LNCaP clone FGC (cell line): Measurements from ENCODE around the gene ZFP92.
"Not testable (repeated sequence)": the region's sequence is repeated elsewhere in the genome, so short reads cannot be mapped to it uniquely, and the experiment has no call there.

Experiments
- DNase-seq: peaks from one replicate; pipeline ENCODE4 v3.0.0-alpha.2; 2011; ENCODE audit warnings: low read depth
- H3K4me3 ChIP-seq: 2 replicates; pipeline ENCODE4 v1.5.1; 2011; ENCODE audit warnings: mild to moderate bottlenecking, low read depth, low read length, control low read depth
- TF ChIP-seq, protein P1 (sequence below): IDR thresholded peaks from 2 replicates; pipeline ENCODE4 v1.5.1; 2012; ENCODE audit warnings: mild to moderate bottlenecking; ENCODE audit not compliant: control insufficient read depth, insufficient read depth; ENCODE audit errors: extremely low read depth

Gene ZFP92

DNA sequence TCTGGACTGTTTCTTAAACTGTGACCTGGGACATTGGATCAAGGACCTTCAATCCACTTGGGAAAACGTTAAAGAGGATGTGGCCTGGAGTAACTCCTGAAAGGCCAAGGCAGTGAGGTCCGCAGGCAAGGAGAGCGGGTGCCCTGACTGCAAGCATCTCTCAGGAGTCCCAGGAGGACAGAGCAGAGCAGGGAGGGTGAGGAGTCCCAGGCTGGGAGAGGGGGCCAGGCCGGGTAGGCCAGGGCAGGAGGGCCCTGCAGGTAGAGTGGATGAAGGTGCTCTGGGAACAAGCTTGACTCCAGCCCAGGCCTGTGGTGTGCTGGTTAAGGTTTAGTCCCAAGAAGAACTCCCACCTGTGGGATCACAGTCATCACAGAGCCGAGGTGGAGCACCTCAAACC, 23.9 kb upstream of the ZFP92 start:
- no peak overlapping the region for H3K4me3 ChIP-seq
- TF ChIP-seq, protein P1, sequence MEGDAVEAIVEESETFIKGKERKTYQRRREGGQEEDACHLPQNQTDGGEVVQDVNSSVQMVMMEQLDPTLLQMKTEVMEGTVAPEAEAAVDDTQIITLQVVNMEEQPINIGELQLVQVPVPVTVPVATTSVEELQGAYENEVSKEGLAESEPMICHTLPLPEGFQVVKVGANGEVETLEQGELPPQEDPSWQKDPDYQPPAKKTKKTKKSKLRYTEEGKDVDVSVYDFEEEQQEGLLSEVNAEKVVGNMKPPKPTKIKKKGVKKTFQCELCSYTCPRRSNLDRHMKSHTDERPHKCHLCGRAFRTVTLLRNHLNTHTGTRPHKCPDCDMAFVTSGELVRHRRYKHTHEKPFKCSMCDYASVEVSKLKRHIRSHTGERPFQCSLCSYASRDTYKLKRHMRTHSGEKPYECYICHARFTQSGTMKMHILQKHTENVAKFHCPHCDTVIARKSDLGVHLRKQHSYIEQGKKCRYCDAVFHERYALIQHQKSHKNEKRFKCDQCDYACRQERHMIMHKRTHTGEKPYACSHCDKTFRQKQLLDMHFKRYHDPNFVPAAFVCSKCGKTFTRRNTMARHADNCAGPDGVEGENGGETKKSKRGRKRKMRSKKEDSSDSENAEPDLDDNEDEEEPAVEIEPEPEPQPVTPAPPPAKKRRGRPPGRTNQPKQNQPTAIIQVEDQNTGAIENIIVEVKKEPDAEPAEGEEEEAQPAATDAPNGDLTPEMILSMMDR, result no peak
- no peak for DNase-seq

DNA sequence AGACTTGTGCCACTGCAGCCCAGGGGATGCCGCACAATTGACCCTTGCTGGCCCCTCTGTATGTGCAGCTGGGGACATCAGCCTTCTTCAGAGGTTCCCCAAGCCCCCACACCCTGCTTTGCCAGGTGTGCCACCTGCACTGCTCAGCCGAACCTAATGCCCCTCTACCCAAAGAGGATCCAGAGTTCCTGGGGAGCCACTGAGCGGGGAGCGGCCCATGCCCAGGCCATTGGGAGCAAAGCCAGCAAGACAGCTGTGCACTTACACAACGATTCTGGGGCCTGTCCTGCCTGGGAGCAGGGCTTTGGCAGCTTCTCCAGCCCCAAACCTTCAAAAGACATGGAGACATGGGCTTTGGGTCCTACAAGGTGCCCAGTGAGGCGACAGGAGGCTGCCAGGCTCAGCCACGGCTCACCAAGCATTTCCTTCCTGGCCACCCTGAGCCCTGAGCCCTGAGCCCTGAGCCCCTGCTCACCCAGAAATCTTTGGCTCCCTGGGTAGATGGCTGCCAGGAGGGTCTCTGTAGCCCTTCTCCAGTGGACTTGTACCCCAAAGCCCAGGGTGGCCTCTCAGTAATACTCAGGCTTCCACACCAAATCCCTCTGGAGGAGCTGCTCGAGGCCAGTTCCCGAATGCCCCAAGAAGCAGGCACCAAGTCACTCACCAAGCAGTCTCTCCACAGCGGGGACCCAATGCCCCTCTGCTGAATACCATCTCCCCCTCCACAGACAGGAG, 23.1 kb upstream of the ZFP92 start:
- no peak for DNase-seq
- TF ChIP-seq, protein P1, result no peak
- no peak overlapping the region for H3K4me3 ChIP-seq

DNA sequence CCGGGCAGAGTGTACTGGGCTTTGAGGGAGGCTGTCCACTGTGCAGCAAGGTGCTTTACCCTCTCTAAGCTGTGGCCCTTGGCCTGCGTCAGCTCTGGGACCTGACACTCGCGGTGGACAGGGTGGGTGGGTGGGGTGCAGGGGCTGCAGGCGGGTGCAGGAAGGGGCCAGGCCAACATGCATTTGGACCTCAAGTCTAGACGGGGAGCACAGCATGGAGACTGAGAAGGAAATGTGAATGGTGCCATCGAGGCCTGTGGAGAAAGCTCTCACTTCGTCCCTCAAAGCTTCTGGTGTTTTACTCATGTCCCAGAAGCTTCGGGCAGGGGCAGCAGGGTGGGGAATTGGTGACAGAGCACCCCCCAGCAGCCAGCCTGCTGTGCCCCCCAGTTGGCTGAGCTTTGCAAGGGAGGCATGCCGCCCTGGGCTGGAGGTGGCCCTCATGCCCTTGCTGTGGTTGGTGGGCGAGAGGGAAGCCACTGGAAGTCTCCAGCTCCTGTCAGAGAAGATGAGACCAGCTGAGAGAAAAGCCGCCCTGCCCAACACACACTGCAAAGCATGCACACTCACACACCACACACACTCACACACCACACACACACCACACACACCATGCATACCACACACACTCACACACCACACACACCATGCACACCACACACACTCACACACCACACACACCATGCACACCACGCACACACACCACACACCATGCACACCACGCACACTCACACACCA, 22.4 kb upstream of the ZFP92 start:
- TF ChIP-seq, protein P1, result no peak
- DNase-seq, result no peak
- H3K4me3 ChIP-seq, result no peak overlapping the region

DNA sequence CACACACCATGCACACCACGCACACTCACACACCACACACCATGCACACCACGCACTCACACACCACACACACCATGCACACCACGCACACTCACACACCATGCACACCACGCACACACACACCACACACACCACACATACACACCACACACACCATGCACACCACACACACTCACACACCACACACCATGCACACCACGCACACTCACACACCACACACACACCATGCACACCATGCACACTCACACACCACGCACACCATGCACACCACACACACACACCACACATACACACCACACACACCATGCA, 21.9 kb upstream of the ZFP92 start:
- not testable (repeated sequence) for DNase-seq, H3K4me3 ChIP-seq

DNA sequence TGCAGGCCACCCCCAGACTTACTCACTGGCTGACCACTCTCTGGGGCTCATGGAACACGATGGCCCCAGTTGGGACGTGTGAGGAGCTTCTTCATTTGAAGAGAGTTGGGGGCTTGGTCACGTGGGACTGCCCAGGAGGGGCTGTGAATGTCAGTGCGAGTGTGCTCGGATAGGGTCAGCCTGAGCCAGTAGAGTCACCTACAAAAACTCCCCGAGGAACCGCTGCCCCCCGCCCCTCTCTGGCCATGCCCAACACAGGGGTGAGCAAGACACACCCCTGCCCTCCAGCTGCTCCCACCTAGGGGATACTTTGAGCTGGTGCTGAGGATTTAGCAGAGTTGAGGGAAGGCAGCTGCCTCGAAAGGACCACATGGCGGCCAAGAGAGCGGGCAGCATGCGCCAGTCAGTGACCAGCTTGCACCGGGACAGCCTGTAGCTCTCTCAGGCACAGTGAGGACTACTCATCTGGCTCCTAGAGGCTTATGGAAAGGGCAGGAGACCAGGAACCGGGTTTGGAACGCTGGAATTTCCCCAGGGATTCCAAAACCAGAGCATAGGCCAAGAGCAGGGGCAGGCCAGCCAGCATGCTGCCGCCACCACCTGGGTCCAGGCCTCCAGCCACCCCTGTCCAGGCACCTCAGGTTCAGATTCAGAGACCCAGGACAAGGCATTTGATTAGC, 18.5 kb upstream of the ZFP92 start:
- TF ChIP-seq, protein P1, result no peak
- H3K4me3 ChIP-seq, result no peak overlapping the region
- no peak for DNase-seq

DNA sequence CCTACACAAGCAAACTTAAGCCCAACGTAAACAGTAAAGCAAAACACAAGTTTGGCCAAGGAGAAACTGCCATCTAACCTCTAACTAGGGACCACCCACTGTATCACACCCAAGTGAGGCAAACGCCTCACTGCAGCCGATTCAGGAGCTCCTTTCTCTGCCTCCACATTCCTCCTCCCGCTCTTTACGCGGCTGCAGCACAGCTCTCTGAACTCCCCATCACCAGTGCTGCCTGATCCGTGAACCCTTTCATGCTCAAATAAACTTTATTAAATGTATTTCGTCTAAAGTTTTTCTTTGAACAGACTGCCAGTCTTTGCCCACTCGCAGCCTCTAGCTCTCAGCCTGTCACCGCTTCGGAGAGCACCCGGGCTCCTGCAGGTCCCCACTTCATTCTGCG, 16.7 kb upstream of the ZFP92 start:
- no peak overlapping the region for H3K4me3 ChIP-seq
- no peak for DNase-seq
- TF ChIP-seq, protein P1, result no peak

DNA sequence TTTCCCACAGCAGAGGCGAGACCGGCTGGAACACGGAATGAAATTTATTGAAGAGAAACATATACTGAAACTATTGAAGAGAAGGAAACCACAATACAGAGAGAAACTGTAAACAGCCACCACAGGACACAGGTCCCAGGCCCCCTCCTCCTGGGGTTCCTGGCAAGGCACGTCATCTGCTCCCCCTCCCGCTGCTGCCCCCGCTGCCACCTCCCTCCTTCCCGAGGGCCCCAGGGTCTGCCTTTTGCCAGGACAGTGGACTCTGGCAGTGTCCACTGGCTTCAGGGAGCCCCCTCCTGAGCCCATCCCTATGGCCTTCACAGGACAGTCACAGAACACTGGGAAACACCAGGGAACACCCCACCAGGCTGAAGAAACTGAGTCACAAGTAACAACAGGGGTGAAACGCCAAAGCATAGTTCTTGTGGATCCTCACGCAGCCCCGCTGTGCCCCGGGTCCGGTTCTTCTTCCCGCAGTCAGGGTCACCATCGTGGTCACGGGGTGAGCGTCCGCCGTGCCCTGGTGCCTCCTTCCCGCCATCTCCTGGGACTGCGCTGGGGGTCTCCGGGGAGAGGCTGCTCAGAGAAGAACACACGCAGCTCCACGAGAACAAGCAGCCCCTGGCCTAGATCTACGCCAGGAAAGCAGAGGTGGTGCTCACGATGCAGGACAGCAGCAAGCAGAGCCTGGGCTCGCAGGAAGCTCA, 15.5 kb upstream of the ZFP92 start:
- TF ChIP-seq, protein P1, result no peak
- H3K4me3 ChIP-seq, result no peak overlapping the region
- no peak for DNase-seq
